Mesendoderm (in vitro differentiated cells): ENCODE results near the gene ERV3-1.
"Not testable (repeated sequence)": the region's sequence is repeated elsewhere in the genome, so short reads cannot be mapped to it uniquely, and the experiment has no call there.

Source experiments
- DNase-seq: peaks from one replicate; pipeline ENCODE4 v3.0.0; 2013
- H2AK5ac ChIP-seq: 2 replicates; pipeline ENCODE4 v1.6.1; 2013; ENCODE audit warnings: low read length, inconsistent platforms
- H2BK120ac ChIP-seq: 2 replicates; pipeline ENCODE4 v1.6.1; 2013; ENCODE audit warnings: low read depth, mild to moderate bottlenecking, low read length, moderate library complexity, mixed read lengths
- H2BK15ac ChIP-seq: replicated peaks from 2 replicates; pipeline ENCODE4 v1.6.1; 2013; ENCODE audit warnings: low read depth, mild to moderate bottlenecking, moderate library complexity
- H2BK5ac ChIP-seq: 2 replicates; pipeline ENCODE4 v1.6.1; 2013; ENCODE audit warnings: low read length, inconsistent platforms
- H3K18ac ChIP-seq: 2 replicates; pipeline ENCODE4 v1.6.1; 2013; ENCODE audit warnings: mild to moderate bottlenecking, low read length, mixed read lengths
- H3K23ac ChIP-seq: one replicate; pipeline ENCODE4 v1.6.1; 2013; ENCODE audit warnings: low read length
- H3K27ac ChIP-seq: 2 replicates; pipeline ENCODE4 v1.5.1; 2013; ENCODE audit warnings: low read depth, mild to moderate bottlenecking, inconsistent platforms, low read length, moderate library complexity
- H3K27me3 ChIP-seq: 2 replicates; pipeline ENCODE4 v1.6.1; 2013; ENCODE audit warnings: low read length, control low read depth, mild to moderate bottlenecking, inconsistent platforms; ENCODE audit not compliant: insufficient read depth, poor library complexity
- H3K36me3 ChIP-seq: 2 replicates; pipeline ENCODE4 v1.6.1; 2013; ENCODE audit warnings: low read length, inconsistent platforms; ENCODE audit not compliant: control insufficient read depth, insufficient read depth
- H3K4ac ChIP-seq: one replicate; pipeline ENCODE4 v1.6.1; 2013; ENCODE audit warnings: low read depth, mild to moderate bottlenecking, low read length, moderate library complexity
- H3K4me1 ChIP-seq: 2 replicates; pipeline ENCODE4 v1.6.1; 2013; ENCODE audit warnings: low read depth, low read length, inconsistent platforms; ENCODE audit not compliant: control insufficient read depth
- H3K4me2 ChIP-seq: 2 replicates; pipeline ENCODE4 v1.6.1; 2013; ENCODE audit warnings: low read length
- H3K4me3 ChIP-seq: 2 replicates; pipeline ENCODE4 v1.5.1; 2013; ENCODE audit warnings: mild to moderate bottlenecking, low read length
- H3K56ac ChIP-seq: one replicate; pipeline ENCODE4 v1.6.1; 2013; ENCODE audit warnings: low read length
- H3K79me1 ChIP-seq: 2 replicates; pipeline ENCODE4 v1.6.1; 2013; ENCODE audit warnings: low read length, inconsistent platforms
- H3K79me2 ChIP-seq: 2 replicates; pipeline ENCODE4 v1.6.1; 2013; ENCODE audit warnings: mild to moderate bottlenecking, low read length; ENCODE audit not compliant: control insufficient read depth, insufficient read depth
- H3K9ac ChIP-seq: 2 replicates; pipeline ENCODE4 v1.6.1; 2013; ENCODE audit warnings: low read length, inconsistent platforms
- H4K5ac ChIP-seq: one replicate; pipeline ENCODE4 v1.6.1; 2013; ENCODE audit warnings: low read length
- H4K8ac ChIP-seq: one replicate; pipeline ENCODE4 v1.6.1; 2013; ENCODE audit warnings: low read depth, mild to moderate bottlenecking, control low read depth, low read length, moderate library complexity
- WGBS: extraction: QIAGEN DNeasy Blood & Tissue Kit; methylation state at CpG from one replicate; pipeline ENCODE4 v1.1.7; 2013; ENCODE audit warnings: low lambda C conversion rate, missing lambda C conversion rate; ENCODE audit not compliant: insufficient coverage; ENCODE audit errors: extremely low coverage; 5-methylcytosine and 5-hydroxymethylcytosine counted together

The ERV3-1 gene

DNA sequence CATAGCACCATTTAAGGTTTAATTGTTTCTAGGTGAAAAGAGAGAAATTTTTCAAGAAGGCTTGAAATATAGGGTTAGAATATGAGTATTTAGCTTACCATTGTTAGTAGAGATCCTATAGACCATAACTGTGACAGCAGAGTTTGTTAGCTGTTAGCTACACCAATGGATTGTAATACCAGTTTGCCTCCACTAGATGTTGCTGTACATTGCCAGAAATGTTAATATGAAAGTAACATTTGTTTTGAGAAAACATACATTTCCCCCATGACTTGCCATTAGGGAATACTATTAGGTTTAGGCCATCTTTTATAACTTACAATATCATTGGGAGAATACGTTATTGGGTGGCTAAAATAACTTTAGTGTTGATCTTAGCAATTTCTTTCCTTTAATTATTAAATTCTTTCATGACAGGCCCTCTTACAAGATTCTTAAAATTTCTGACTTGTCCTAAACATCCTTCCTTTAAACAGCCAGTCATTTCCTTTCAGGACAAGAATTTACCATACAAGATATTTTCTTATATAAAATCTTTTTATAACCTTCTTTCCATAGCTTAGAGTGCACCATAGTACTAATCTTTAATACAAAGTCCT, 55.1 kb downstream of the ERV3-1 start:
- no peaks in the 10 kb centered on the region for H3K36me3 ChIP-seq
- no CpG with 5 or more reads among the region's 1 CpG for WGBS
- no peak overlapping the region for H2BK120ac ChIP-seq
- H3K27ac ChIP-seq, result no peak overlapping the region
- no peak overlapping the region for H2BK15ac ChIP-seq
- no peak overlapping the region for H3K4me3 ChIP-seq
- H3K4ac ChIP-seq, result no peak overlapping the region
- H3K18ac ChIP-seq, result no peak overlapping the region
- H3K27me3 ChIP-seq, result no peaks in the 10 kb centered on the region
- no peak overlapping the region for H3K4me2 ChIP-seq
- no peak overlapping the region for H2BK5ac ChIP-seq
- no peak overlapping the region for H2AK5ac ChIP-seq
- no peaks in the 10 kb centered on the region for H3K79me1 ChIP-seq
- no peak overlapping the region for H4K8ac ChIP-seq
- no peaks in the 10 kb centered on the region for H3K79me2 ChIP-seq
- peak; percentile 39 for DNase-seq
- no peak overlapping the region for H3K23ac ChIP-seq
- no peak overlapping the region for H4K5ac ChIP-seq
- H3K9ac ChIP-seq, result no peak overlapping the region
- H3K4me1 ChIP-seq, result no peaks in the 10 kb centered on the region
- no peak overlapping the region for H3K56ac ChIP-seq

DNA sequence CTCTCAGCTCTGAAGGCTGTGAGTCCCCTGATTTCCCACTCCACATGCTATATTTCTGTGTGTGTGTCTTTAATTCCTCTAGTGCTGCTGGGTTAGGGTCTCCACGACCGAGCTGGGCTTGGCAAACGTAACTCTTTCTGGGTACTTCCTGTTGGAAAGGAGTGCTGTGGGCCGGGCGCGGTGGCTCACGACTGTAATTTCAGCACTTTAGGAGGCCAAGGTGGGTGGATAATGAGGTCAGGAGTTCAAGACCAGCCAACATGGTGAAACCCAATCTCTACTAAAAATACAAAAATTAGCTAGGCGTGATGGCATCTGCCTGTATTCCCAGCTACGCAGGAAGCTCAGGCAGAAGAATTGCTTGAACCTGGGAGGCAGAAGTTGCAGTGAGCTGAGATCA, 55.8 kb downstream of the ERV3-1 start:
- not testable (repeated sequence) for H2BK5ac ChIP-seq, H3K27me3 ChIP-seq, H4K8ac ChIP-seq, H3K79me1 ChIP-seq, H3K4me2 ChIP-seq, H3K4me1 ChIP-seq, H3K79me2 ChIP-seq, H3K4me3 ChIP-seq, H3K9ac ChIP-seq, H4K5ac ChIP-seq, DNase-seq, H3K4ac ChIP-seq, H3K18ac ChIP-seq, H3K56ac ChIP-seq, H3K27ac ChIP-seq, H3K36me3 ChIP-seq, H2BK15ac ChIP-seq, H3K23ac ChIP-seq, H2AK5ac ChIP-seq, H2BK120ac ChIP-seq
- WGBS, result no CpG with 5 or more reads among the region's 9 CpGs

DNA sequence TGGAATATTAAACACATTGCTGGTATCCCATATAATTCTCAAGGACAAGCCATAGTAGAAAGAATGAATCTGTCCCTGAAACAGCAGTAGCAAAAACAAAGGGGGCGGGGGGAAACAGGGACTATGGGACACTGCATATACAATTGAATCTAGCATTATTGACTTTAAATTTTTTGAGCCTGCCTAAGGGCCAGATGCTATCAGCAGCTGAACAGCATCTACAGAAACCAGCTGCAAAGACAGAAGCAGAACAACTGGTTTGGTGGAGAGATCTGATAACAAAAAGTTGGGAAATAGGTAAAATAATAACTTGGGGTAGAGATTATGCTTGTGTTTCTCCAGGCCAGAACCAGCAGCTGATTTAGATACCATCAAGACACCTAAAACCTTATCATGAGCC, 57.7 kb downstream of the ERV3-1 start:
- H3K4me3 ChIP-seq, H3K27me3 ChIP-seq, H2BK15ac ChIP-seq, H3K23ac ChIP-seq, H3K9ac ChIP-seq, H3K56ac ChIP-seq, H3K18ac ChIP-seq, H2AK5ac ChIP-seq, H3K36me3 ChIP-seq, H2BK5ac ChIP-seq, H3K4me2 ChIP-seq, H3K4me1 ChIP-seq, H3K4ac ChIP-seq, H3K79me1 ChIP-seq, H2BK120ac ChIP-seq, DNase-seq, H3K27ac ChIP-seq, H4K5ac ChIP-seq, H3K79me2 ChIP-seq, H4K8ac ChIP-seq: not testable (repeated sequence)
- no CpG with 5 or more reads among the region's 1 CpG for WGBS

DNA sequence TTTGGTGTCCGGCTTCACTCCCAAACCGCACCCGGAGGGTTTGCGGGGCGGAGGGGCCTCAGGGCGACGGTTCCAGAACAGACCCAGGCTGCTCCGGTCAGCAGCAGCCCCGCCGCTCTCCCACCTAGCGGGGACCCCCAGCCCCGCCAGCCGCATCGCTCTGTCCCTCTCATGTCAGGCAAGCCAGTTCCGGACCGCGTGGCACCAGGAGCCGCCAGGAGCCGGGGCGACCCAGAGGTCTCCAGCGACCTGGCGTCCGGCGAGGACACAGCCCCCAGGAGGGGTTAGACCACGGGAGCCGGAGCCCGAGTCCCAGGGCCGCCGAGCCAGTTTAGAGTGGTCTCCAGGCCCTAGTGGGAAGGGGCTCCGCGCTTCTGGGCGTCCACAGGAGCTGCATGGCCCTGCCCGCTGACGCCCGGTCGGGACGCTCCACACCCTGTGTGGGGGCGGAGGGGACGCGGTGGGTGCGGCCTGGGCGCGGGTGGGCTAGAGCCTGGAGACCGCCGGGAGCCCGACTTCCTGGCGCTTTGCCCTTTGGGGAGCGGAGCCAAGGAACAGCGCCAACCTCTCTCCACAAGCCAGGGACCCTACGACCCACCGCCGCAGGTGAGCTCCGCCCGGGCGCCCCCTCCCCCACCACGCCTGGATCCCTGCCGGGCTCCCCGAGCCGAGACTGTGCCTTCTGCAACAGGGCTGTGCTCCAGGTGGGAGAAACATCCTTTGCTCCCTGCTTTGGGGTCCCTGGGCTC, 59.1 kb downstream of the ERV3-1 start:
- H3K27ac ChIP-seq, result no peak overlapping the region
- no peaks in the 10 kb centered on the region for H3K4me1 ChIP-seq
- no CpG with 5 or more reads among the region's 59 CpGs for WGBS
- DNase-seq, result no peak
- H4K8ac ChIP-seq, result no peak overlapping the region
- peak overlapping the region; percentile 50 for H3K9ac ChIP-seq
- no peak overlapping the region for H4K5ac ChIP-seq
- no peak overlapping the region for H3K4me3 ChIP-seq
- no peaks in the 10 kb centered on the region for H3K79me2 ChIP-seq
- H3K18ac ChIP-seq, result no peak overlapping the region
- H3K36me3 ChIP-seq, result no peaks in the 10 kb centered on the region
- H3K23ac ChIP-seq, result no peak overlapping the region
- H3K79me1 ChIP-seq, result no peaks in the 10 kb centered on the region
- no peak overlapping the region for H2AK5ac ChIP-seq
- H3K56ac ChIP-seq, result peak overlapping the region; percentile 64
- no peak overlapping the region for H2BK120ac ChIP-seq
- H2BK15ac ChIP-seq, result no peak overlapping the region
- no peaks in the 10 kb centered on the region for H3K27me3 ChIP-seq
- no peak overlapping the region for H3K4ac ChIP-seq
- no peak overlapping the region for H2BK5ac ChIP-seq
- peak overlapping the region; percentile 56 for H3K4me2 ChIP-seq

DNA sequence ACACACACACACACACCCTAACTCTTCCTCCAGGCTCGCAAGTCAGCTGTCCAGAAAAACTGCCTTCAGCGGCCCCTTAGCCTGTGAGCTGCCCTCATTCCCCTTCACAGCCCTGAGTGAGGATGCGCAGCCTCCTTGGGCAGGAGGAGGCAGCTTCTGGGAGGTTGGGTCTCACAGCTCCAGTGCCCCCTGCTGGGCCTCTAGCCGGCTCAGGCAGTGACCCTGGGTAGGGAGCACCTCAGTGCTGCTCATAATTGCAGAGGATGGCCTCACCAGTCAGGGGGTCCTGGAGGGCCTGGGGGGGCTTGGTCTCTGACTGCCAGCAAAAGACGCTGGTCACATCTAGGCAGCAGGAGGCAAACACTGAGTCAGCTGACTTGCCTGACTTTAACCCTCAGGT, 59.7 kb downstream of the ERV3-1 start:
- no CpG with 5 or more reads among the region's 5 CpGs for WGBS
- H3K9ac ChIP-seq, result no peak overlapping the region
- no peak overlapping the region for H2BK5ac ChIP-seq
- H3K4ac ChIP-seq, result no peak overlapping the region
- no peaks in the 10 kb centered on the region for H3K79me2 ChIP-seq
- H2BK15ac ChIP-seq, result no peak overlapping the region
- H3K79me1 ChIP-seq, result no peaks in the 10 kb centered on the region
- H2AK5ac ChIP-seq, result no peak overlapping the region
- H3K23ac ChIP-seq, result no peak overlapping the region
- H4K5ac ChIP-seq, result no peak overlapping the region
- no peaks in the 10 kb centered on the region for H3K27me3 ChIP-seq
- H3K4me2 ChIP-seq, result no peak overlapping the region
- DNase-seq, result peak; percentile 63
- no peak overlapping the region for H3K56ac ChIP-seq
- no peak overlapping the region for H3K4me3 ChIP-seq
- H3K27ac ChIP-seq, result no peak overlapping the region
- H3K36me3 ChIP-seq, result no peaks in the 10 kb centered on the region
- H4K8ac ChIP-seq, result no peak overlapping the region
- H2BK120ac ChIP-seq, result no peak overlapping the region
- no peak overlapping the region for H3K18ac ChIP-seq
- no peaks in the 10 kb centered on the region for H3K4me1 ChIP-seq
